Neural cell (in vitro differentiated cells): Measurements from ENCODE around the gene SNRNP25.

Experiments used
- EZH2 ChIP-seq: fragments of 200-600, 300-800 bp; shearing (Covaris generic), sonication (generic); IDR thresholded peaks from 2 replicates; pipeline ENCODE4 v1.6.1; 2014; ENCODE audit warnings: antibody characterized with exemption, low read length, borderline replicate concordance, mild to moderate bottlenecking; ENCODE audit not compliant: insufficient read depth, poor library complexity, severe bottlenecking
- RAD21 ChIP-seq: fragments of 450-650 bp; conservative IDR thresholded peaks from 2 replicates; pipeline ENCODE4 v1.6.1; 2014; ENCODE audit warnings: antibody characterized with exemption, mild to moderate bottlenecking, moderate library complexity
- TAF1 ChIP-seq: IDR thresholded peaks from 2 replicates; pipeline ENCODE4 v1.6.1; 2012; ENCODE audit warnings: low read depth
- TF ChIP-seq, protein P1 (sequence below): fragments of 450-650 bp; IDR thresholded peaks from 2 replicates; pipeline ENCODE4 v1.5.1; 2014; ENCODE audit warnings: antibody characterized with exemption, mild to moderate bottlenecking, moderate library complexity; ENCODE audit not compliant: poor library complexity, severe bottlenecking

DNA sequence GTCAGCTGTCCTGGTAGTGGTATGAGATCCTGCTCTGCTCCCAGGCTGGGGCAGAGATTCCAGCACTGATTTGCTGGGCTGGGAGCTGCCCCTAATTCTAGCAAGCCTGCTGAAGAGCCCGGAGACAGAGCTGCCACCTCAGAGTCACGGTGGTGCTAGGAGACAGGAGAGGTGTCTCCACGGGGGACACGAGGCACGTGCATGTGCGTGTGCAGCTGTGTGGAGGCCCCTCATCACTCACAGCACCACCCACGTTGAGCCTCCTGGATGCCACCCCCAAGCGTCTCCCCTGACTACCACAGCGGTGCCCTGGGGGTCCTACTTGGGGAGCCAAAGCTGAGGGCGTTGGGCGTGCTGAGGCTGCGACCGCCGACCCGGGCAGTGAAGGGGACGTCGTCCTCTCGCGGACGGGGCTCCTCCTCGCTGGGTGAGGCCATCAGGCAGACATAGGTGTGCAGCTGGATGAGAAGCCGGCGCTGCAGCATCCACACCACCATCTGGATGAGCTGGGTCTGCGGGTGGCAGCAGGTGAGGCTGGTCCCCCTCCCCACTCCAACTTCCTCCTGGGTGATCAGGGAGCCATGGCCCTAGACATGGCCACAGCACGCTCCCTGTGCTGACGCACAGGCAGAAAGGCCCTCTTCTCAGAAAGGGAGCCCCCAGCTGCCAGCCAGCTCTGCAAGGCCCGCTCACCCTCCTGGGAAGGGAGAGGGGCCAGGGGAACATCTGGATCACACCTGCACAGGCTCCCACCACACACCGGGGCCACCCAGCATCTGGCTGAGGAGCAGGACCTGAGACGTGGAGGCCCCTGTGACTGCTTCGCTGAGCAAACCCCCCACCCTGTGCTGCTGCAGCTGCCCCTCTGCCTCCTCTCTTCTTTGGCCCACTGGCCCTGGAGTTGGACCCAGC is 36.0 kb downstream of the SNRNP25 start:
- TF ChIP-seq, protein P1, sequence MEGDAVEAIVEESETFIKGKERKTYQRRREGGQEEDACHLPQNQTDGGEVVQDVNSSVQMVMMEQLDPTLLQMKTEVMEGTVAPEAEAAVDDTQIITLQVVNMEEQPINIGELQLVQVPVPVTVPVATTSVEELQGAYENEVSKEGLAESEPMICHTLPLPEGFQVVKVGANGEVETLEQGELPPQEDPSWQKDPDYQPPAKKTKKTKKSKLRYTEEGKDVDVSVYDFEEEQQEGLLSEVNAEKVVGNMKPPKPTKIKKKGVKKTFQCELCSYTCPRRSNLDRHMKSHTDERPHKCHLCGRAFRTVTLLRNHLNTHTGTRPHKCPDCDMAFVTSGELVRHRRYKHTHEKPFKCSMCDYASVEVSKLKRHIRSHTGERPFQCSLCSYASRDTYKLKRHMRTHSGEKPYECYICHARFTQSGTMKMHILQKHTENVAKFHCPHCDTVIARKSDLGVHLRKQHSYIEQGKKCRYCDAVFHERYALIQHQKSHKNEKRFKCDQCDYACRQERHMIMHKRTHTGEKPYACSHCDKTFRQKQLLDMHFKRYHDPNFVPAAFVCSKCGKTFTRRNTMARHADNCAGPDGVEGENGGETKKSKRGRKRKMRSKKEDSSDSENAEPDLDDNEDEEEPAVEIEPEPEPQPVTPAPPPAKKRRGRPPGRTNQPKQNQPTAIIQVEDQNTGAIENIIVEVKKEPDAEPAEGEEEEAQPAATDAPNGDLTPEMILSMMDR: no peak
- TF ChIP-seq EZH2: no peak
- no peak for TF ChIP-seq RAD21
- TF ChIP-seq TAF1: no peak
